ENCODE results near the gene FLNC.

FLNC gene

GRCh38 chr7:128831994-128832879, 2.0 kb downstream of the FLNC start:
- in situ Hi-C loops (cut with MboI; ENCODE audit: low sequenced_read_pairs), result no loop called here

GRCh38 chr7:128832880-128833147, 2.6 kb downstream of the FLNC start:
- in situ Hi-C loops (cut with MboI; ENCODE audit: low sequenced_read_pairs), result no loop called here

DNA sequence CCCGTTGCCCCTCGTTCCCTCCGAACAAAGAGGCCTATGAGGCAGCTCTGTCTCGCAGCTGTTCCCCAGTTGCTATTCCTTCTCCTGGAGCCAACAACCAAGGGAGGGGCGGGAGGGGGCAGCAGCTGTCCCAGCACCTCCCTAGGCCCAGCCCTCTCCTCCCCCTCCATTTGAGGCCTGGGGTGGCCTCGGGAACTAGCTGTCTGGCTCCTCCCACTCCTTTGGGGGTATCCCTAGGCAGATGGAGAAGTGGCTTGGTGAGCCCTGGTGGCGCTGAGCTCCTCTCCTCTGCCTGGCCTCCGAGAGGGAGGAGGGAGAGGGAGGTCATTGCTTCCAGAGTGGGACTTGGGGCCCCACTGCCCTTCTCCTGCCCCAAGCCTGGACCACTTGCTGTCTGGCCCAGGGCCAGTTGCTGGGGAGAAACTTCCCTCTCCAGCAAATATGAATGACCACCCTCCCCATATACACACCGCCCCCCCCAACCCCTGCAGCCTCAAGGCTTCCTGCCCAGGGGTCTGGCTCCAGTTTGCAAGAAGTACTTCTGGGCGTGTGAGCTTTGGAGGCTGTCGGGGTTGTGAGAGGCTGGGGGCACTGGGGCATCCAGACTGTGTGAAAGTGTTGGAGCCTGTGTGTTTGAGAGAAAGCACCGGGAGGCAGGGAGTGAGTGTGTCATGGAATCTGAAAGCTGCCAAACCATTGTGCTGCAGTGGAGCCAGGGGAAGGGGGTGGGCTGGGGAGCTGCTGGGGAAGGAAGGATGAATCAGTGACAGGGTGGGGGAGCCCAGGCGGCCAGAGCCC, 3.1 kb downstream of the FLNC start:
- in situ Hi-C loops (cut with MboI; ENCODE audit: low sequenced_read_pairs), result no loop called here

DNA sequence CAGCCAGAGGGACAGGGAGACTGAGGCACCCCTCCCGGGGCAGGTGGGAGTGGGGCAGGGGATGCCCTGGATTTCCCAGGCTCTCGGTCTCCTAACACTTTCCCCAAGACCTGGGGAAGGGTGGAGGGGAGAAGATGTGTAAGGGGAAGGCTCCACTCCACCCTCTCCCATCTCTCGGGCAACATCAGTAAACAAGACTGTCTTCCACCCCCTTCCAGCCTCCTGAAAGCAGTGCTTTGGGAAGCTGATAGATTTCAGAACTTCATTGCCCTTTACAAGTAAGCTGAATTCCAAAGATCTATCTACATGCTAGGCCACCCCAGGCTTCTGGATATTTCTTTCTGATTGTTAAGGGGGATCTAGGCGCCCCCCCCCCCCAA, 3.7 kb downstream of the FLNC start:
- in situ Hi-C loops (cut with MboI; ENCODE audit: low sequenced_read_pairs), result no loop called here

DNA sequence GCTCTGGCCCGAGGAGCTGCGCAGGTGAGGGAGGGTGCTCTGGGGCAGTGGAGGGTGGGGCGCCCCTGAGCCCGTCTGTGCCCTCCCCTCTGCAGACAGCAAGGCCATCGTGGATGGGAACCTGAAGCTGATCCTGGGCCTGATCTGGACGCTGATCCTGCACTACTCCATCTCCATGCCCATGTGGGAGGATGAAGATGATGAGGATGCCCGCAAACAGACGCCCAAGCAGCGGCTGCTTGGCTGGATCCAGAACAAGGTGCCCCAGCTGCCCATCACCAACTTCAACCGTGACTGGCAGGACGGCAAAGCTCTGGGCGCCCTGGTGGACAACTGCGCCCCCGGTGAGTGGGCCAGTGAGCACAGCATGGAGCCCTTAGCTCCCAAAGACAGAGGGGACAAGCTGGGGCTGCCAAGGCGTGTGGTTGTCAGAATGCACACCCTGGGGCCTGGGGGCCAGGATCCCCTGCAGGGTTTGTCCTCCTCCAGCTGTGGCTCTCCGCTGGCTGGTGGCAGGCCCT, 5.1 kb downstream of the FLNC start:
- in situ Hi-C loops (cut with MboI; ENCODE audit: low sequenced_read_pairs), result no loop called here

DNA sequence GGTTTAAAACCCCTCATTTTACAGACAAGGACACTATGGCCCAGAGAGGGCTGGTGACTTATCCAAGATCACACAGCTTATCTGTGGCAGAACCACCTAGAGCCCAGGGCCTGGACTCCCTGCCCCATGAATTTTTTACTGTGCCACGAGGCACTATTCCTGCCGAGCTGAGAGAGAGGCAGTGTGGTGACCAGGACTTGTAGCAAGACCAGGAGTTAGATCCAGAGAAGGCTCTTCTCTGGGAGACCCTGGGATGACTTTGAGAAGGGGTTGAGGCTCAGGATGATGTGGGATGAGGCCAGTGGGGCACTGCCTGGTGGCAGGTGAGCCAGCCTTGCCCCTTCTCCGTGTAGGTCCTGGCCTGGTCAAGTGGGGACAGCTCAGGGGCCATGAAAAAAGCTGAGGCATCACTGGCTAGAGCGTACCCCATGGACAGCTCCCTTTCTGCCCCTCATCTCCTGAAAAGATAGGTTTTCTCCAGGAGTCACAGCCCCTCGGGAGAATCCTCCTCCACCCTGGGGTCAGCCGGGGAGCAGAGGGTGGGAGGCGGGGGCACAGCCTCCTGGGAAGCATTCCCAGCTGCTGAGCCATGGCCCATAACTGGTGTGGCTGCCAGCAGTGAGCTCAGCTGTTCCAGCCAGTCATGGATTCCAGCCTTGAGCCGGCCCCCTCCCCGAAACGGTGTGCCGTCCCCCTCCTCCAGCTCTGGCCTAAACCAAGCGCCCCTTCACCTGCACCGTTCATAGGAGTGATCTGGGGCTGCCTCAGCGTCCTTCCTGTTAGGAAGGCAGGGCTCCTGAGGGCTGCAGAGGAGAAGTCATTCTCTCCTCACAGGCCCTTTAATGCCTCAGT, 5.8 kb downstream of the FLNC start:
- in situ Hi-C loops (cut with MboI; ENCODE audit: low sequenced_read_pairs), result no loop called here

DNA sequence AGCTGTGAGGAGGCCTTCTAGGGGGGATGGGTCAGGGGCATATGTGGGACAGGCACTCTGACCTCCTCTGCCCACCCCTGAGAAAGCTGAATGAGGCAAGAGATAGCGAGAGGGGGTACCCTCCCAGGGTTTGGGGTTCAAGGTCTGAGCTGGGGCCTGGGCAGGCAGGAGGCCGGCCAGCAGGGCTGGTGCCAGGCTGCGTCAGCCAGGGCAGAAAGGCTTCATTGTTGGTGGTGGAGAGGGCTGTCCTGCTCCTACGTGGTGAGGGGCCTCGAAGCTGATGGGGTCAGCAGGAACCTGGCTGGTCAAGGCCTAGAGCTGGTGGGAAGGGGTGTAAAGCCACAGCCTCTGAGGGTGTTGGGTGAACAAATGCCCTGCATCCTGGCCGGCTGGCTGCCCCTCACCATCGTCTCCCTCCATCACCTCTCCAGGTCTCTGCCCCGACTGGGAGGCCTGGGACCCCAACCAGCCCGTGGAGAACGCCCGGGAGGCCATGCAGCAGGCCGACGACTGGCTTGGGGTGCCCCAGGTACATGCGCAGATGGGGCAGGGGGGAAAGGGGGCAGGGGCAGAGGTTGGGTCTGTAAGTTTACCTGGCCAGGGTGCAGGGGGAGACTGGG, 6.6 kb downstream of the FLNC start:
- in situ Hi-C loops (cut with MboI; ENCODE audit: low sequenced_read_pairs), result no loop called here

DNA sequence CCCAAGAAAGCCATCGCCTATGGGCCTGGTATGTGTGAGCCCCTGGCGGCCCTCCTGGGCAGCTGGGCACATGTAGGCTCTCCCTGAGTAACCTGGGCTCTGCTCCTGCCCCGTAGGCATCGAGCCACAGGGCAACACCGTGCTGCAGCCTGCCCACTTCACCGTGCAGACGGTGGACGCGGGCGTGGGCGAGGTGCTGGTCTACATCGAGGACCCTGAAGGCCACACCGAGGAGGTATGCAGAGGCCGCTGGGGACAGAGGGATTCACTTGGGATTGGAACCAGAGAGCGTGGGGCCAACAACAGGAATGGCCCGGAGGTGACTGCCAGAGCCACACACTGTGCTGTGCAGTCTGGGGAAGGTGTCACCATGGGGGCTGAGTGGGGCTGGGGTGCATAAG, 7.3 kb downstream of the FLNC start:
- in situ Hi-C loops (cut with MboI; ENCODE audit: low sequenced_read_pairs), result no loop called here

GRCh38 chr7:128838109-128838779, 8.0 kb downstream of the FLNC start:
- in situ Hi-C loops (cut with MboI; ENCODE audit: low sequenced_read_pairs), result no loop called here

DNA sequence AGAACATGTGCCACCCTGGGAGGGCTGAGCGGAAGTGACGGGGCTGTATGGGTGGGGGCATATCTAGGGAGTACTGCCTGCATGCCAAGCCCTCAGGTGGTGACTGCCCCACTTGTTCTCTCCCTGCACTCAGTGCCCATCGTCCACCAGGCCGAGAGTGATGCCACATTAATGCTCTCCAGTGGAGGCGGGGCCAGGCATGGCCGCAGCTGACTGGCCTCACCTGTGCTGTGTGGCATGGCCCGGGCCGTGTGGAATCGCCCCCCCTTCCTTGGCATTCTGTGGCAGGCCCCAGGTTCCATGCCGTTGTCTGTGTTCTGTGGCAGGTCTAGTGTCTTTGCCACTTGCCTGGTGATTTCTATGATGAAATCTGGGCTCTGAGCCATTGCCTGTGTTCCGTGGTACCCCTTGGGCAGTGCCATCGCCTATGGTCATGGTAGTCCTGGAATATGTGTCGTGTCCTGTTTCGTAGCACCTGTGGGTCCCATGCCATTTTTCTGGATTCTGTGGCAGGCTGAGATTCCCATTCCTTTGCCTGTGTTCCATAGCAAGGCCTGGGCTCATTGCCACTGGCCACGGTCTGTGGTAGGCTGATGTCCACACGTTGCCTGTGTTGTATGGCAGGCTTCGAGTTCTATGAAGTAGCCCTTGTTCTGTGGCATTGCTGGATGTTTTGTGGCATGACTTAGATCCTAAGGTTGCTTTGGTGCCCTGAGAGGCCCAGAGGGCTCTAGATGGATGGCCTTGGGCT, 8.9 kb downstream of the FLNC start:
- in situ Hi-C loops (cut with MboI; ENCODE audit: low sequenced_read_pairs), result no loop called here

- in situ Hi-C loops (cut with MboI; ENCODE audit: low sequenced_read_pairs), result no loop called here
Measured at GRCh38 chr7:128839751-128840177, 9.6 kb downstream of the FLNC start.

DNA sequence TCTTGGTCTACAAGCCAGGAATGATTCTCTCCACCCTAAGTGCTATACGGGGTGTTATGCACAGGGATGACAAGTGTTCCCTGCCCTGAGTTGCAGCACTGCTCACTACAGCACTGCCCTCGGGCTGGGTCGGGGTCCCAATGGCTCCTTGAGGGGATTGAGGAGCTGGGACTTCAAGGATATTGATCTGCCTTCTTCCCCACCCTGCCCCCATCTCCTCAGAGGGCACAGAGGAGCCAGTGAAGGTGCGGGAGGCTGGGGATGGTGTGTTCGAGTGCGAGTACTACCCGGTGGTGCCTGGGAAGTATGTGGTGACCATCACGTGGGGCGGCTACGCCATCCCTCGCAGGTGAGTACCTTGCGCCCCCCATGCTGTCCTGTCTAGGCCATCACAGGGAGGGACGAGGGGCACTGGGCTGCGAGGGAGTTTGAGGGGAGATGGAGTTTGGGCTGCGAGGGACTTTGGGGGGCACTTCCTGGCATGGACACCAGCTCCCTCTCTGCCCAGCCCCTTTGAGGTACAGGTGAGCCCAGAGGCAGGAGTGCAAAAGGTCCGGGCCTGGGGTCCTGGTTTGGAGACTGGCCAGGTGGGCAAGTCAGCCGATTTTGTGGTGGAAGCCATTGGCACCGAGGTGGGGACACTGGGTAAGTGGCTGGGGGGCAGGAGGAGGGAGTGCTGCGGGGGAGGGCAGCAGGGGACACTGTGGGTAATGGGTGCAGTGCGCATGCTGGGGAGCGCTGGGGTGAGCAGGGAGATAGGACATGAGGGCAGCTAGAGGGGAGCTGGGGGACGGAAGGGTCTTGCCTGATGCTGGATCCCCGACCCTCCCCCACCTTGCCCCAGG, 10.3 kb downstream of the FLNC start:
- in situ Hi-C loops (cut with MboI; ENCODE audit: low sequenced_read_pairs), result no loop called here

- in situ Hi-C loops (cut with MboI; ENCODE audit: low sequenced_read_pairs), result no loop called here
Measured at GRCh38 chr7:128841171-128841690, 11.0 kb downstream of the FLNC start.

GRCh38 chr7:128841921-128842673, 11.9 kb downstream of the FLNC start:
- in situ Hi-C loops (cut with MboI; ENCODE audit: low sequenced_read_pairs), result no loop called here

GRCh38 chr7:128842674-128843641, 12.8 kb downstream of the FLNC start:
- in situ Hi-C loops (cut with MboI; ENCODE audit: low sequenced_read_pairs), result no loop called here

DNA sequence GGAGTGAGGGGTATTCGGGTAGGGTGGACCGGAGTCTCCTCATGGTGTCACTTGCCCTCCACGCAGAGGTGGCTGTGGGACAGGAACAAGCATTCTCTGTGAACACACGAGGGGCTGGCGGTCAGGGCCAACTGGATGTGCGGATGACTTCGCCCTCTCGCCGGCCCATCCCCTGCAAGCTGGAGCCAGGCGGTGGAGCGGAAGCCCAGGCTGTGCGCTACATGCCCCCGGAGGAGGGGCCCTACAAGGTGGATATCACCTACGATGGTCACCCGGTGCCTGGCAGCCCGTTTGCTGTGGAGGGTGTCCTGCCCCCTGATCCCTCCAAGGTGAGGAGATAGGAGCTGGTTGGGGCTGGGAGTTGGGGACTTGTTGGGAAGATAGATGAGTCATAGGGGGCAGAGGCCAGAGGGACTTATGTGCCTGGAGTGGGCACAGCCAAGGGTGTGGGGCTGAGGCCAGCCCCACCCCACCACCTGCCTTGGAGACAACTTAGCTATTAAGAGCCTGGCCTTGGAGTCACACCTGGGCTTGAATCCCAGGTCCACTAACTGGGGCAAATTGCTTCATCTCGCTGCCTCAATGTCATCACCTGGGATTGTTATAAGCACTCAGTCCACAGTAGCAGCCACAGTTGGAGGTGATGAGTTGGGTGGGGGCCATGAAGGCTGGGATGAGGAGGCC, 13.9 kb downstream of the FLNC start:
- in situ Hi-C loops (cut with MboI; ENCODE audit: low sequenced_read_pairs), result no loop called here

Measured in HL-60/S4 treated with phorbol 12-myristate 13-acetate at 8.2 ng/mL for 4 days and 3 days (cell line).